Stomach (tissue), 9 donors: ENCODE data around the gene BRD3. TPM values are rescaled to one million over a fixed set of nuclear protein-coding genes. Genes with fewer than 3 reads are reported as not detected.

Experiments
- DNase-seq, 2 donors: peaks; one replicate each; pipeline versions ENCODE4 v3.0.0 to v3.0.0-alpha.2; 2013 to 2019
- H3K27ac ChIP-seq, 5 donors: fragments of 200-600 bp in 4 of 5; sonication (generic) in 4 of 5; one replicate each; pipeline ENCODE4 v1.5.1; 2013 to 2019; ENCODE audit warnings: mild to moderate bottlenecking in 1 of 5, moderate library complexity in 1 of 5
- H3K27me3 ChIP-seq, 3 donors: fragments of 200-600 bp; sonication (generic); one replicate each; pipeline ENCODE4 v1.5.1; 2017 to 2019; ENCODE audit warnings: mixed run types in 1 of 3
- H3K36me3 ChIP-seq, 4 donors: fragments of 200-600 bp; sonication (generic); 1 replicate in 3 of 4; 2 replicates in 1 of 4; pipeline ENCODE4 v1.5.1; 2016 to 2019
- H3K4me1 ChIP-seq, 4 donors: fragments of 200-600 bp; sonication (generic); one replicate each; pipeline ENCODE4 v1.5.1; 2016 to 2019
- H3K4me3 ChIP-seq, 4 donors: fragments of 200-600 bp; sonication (generic) in 3 of 4; one replicate each; pipeline ENCODE4 v1.5.1; 2016 to 2019; ENCODE audit warnings: mild to moderate bottlenecking in 1 of 4
- H3K9me3 ChIP-seq, 4 donors: fragments of 200-600 bp; sonication (generic); one replicate each; pipeline ENCODE4 v1.5.1; 2016 to 2019
- EP300 ChIP-seq: sonication (generic); formaldehyde crosslinking; IDR thresholded peaks from one replicate; pipeline ENCODE4 v1.6.1; 2017; ENCODE audit warnings: antibody characterized with exemption
- POLR2A ChIP-seq, 4 donors: fragments of 450-650 bp; IDR thresholded peaks; one replicate each; pipeline ENCODE4 v1.6.1; 2016; ENCODE audit warnings: antibody characterized with exemption in 4 of 4, control low read depth in 2 of 4, mild to moderate bottlenecking in 1 of 4, moderate library complexity in 1 of 4
- POLR2AphosphoS5 ChIP-seq, 3 donors: sonication (generic); formaldehyde crosslinking; IDR thresholded peaks; one replicate each; pipeline ENCODE4 v1.6.1; 2016; ENCODE audit warnings: antibody characterized with exemption in 3 of 3
- WGBS, 5 donors: extraction: QIAGEN DNeasy Blood & Tissue Kit in 3 of 5; methylation state at CpG; one replicate each; pipeline versions ENCODE4 v1.1.5 to v1.1.7; 2013 to 2018; 5-methylcytosine and 5-hydroxymethylcytosine counted together
- intact Hi-C: fragments of 100-400 bp; cut with DNase I; formaldehyde crosslinking; loops from one replicate; pipeline ENCODE4 v1.15.1; 2023; ENCODE audit warnings: low total_unique reads
- polyA plus RNA-seq, 3 donors: library from polyadenylated mRNA; stranded (reverse); fragments of 200-250 nt; gene quantifications; one replicate each; pipeline ENCODE4 v1.2.3, GENCODE V29; 2013
- total RNA-seq, 5 donors: library from RNA; depleted of rRNA; stranded (reverse); fragments of >200 nt; gene quantifications; one replicate each; pipeline versions ENCODE4 v1.1.0 to v1.2.3, GENCODE V29; 2014 to 2016
- TF ChIP-seq, protein P1 (sequence below), 7 experiments: fragments of 450-650 bp in 4 of 7; fragments of 200-600 bp in 3 of 7; sonication (generic) in 3 of 7; IDR thresholded peaks; one replicate each; pipeline ENCODE4 v1.5.1; 2016 to 2019; ENCODE audit warnings: antibody characterized with exemption in 7 of 7, control low read depth in 2 of 7, mild to moderate bottlenecking in 1 of 7
- donor health status: healthy with polysubstance abuse.
- donor health status: Bipolar disorder and iron deficiency.
- donor health status: healthy.

BRD3 gene
- total and polyA plus RNA-seq, 8 donors, result 6.4 to 29.0 (median 16.7) TPM

DNA sequence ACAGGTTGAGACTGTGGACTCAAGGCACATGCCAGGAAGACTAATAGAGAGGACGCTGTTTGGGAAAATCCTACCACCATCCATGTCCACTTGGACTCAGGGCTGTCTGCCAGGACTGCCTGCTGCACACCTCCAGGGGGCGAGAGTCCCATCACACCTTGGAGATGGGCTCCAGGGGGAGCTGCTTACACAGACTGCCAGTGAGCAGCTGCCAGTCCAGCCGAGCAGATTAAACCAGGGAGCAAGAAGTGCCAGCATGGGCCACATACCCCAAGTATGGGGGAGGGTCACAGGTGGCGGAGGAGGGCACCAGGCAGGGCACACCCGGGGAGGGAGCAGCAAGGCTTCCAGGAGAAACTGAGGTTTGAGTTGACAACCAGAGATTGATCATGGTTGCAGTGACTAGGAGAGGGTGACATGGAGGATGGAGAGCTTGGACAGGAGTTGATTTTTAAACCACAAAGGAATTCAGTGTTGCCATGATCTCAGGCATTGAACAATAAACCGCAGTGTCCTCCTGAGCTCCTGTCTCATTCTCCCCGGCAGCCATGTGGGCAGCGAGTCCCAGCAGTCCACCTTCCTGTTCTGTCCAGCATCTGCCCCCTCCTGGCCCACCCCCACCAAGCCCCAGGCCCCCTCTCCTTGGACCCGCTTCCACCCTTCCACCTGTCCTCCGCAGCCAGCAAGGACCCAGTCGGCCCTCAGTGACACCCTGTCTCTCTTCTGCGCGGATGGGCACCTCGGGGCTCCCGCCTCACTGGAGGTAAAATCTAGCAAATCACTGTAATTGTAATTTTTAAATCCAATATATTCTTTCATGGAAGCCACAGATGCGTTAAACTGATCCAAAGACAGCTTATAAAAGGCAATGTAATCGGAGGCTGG is 72.6 kb downstream of the BRD3 start:
- TF ChIP-seq POLR2AphosphoS5 (IDR thresholded peaks at IDR 0.05), result no peak
- no peak for TF ChIP-seq POLR2A (IDR thresholded peaks at IDR 0.05)
- TF ChIP-seq, protein P1, sequence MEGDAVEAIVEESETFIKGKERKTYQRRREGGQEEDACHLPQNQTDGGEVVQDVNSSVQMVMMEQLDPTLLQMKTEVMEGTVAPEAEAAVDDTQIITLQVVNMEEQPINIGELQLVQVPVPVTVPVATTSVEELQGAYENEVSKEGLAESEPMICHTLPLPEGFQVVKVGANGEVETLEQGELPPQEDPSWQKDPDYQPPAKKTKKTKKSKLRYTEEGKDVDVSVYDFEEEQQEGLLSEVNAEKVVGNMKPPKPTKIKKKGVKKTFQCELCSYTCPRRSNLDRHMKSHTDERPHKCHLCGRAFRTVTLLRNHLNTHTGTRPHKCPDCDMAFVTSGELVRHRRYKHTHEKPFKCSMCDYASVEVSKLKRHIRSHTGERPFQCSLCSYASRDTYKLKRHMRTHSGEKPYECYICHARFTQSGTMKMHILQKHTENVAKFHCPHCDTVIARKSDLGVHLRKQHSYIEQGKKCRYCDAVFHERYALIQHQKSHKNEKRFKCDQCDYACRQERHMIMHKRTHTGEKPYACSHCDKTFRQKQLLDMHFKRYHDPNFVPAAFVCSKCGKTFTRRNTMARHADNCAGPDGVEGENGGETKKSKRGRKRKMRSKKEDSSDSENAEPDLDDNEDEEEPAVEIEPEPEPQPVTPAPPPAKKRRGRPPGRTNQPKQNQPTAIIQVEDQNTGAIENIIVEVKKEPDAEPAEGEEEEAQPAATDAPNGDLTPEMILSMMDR (IDR thresholded peaks at IDR 0.05), result no peak
- TF ChIP-seq EP300, result no peak
- Histone ChIP-seq H3K9me3 (no peaks in the 10 kb centered on the region), H3K4me1 (peaks cover 27 to 33% (median 31%) of the 10 kb centered on the region in 4 donors), H3K27ac (no peak overlapping the region), H3K27me3 (peaks cover 0 to 39% (median 3%) of the 10 kb centered on the region in 3 donors), H3K4me3 (no peak overlapping the region), H3K36me3 (no peaks in the 10 kb centered on the region)
- 62 to 73% (median 66%) methylated on average over 17 of the region's 17 CpGs for WGBS, 5 donors
- no peak for DNase-seq
- intact Hi-C loops, result loop anchor here (5.0 kb wide), 1 partner anchor 203 kb away; no protein-coding TSS in a partner anchor

- H3K27ac ChIP-seq, result no peak overlapping the region
- intact Hi-C loops, result loop anchor here (5.0 kb wide), 1 partner anchor 202 kb away; no protein-coding TSS in a partner anchor
- 0 to 12% (median 8%) methylated on average over 1 to 11 of the region's 11 CpGs for WGBS, 5 donors
Measured at GRCh38 chr9:133994353-133995011, 73.3 kb downstream of the BRD3 start.

GRCh38 chr9:133993635-133994253 is 74.1 kb downstream of the BRD3 start:
- DNase-seq, result no peak
- peak overlapping the region; percentile 67 to 79 (median 75) for H3K4me3 ChIP-seq
- H3K27ac ChIP-seq, result peak overlapping the region in 4 of 5 donors; percentile 87 to 95 (median 90)
- H3K27me3 ChIP-seq, result peaks cover 0 to 34% (median 3%) of the 10 kb centered on the region in 3 donors
- H3K4me1 ChIP-seq, result peaks cover 29 to 41% (median 38%) of the 10 kb centered on the region in 4 donors
- H3K9me3 ChIP-seq, result no peaks in the 10 kb centered on the region
- no peaks in the 10 kb centered on the region for H3K36me3 ChIP-seq
- intact Hi-C loops, result no loop called here
- TF ChIP-seq, protein P1 (IDR thresholded peaks at IDR 0.05), result no peak
- TF ChIP-seq POLR2A (IDR thresholded peaks at IDR 0.05) (no peak), EP300 (no peak), POLR2AphosphoS5 (IDR thresholded peaks at IDR 0.05) (no peak)
- WGBS, 5 donors, result 48 to 60% (median 52%) methylated on average over 6 to 16 of the region's 16 CpGs

More at GRCh38 chr9:133994353-133995011, 73.3 kb downstream of the BRD3 start:
- H3K4me1 ChIP-seq, result peaks cover 29 to 41% (median 38%) of the 10 kb centered on the region in 4 donors
- H3K36me3 ChIP-seq, result no peaks in the 10 kb centered on the region
- TF ChIP-seq POLR2A (IDR thresholded peaks at IDR 0.05) (no peak), EP300 (no peak), POLR2AphosphoS5 (IDR thresholded peaks at IDR 0.05) (no peak)
- TF ChIP-seq, protein P1 (IDR thresholded peaks at IDR 0.05), result peak in 6 of 7 experiments; percentile 45 to 99 (median 98)
- H3K9me3 ChIP-seq, result no peaks in the 10 kb centered on the region
- no peak overlapping the region for H3K4me3 ChIP-seq
- H3K27me3 ChIP-seq, result peaks cover 0 to 34% (median 3%) of the 10 kb centered on the region in 3 donors
- peak; percentile 83 to 91 for DNase-seq
